22Rv1 (cell line): ENCODE data around the gene SSBP2.

Experiments
- CTCF ChIP-seq: fragments of 450-650 bp; IDR thresholded peaks from 2 replicates; pipeline ENCODE4 v1.5.1; 2017; ENCODE audit warnings: mild to moderate bottlenecking
- ZFX ChIP-seq: fragments of 450-650 bp; IDR thresholded peaks from 2 replicates; pipeline ENCODE4 v1.6.1; 2017; ENCODE audit warnings: antibody characterized with exemption, borderline replicate concordance

DNA sequence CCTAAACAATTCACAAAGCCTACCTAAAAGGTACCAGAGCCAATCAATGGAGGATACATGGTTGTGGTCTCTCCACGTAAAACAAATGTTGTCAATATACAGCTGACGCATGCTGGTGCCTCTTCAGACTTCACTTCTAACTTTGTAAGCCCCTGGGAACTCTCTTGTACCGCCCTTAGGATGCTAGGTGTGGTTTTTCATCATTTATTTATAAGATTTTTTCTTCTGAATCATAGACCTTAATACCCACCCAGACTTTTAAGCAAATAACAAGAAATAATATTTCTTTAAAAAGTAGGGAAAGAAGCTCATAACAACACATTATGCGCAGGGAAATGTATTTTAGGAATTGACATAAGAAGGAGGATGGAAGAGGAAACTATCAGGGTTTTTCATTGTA, 33.0 kb downstream of the SSBP2 start:
- TF ChIP-seq CTCF = no peak
- no peak for TF ChIP-seq ZFX
